ENCODE results near the gene FGF6. TPM values are rescaled to one million over a fixed set of nuclear protein-coding genes. Genes with fewer than 3 reads are reported as not detected.

FGF6 gene
- total RNA-seq, 1 donor = not detected

DNA sequence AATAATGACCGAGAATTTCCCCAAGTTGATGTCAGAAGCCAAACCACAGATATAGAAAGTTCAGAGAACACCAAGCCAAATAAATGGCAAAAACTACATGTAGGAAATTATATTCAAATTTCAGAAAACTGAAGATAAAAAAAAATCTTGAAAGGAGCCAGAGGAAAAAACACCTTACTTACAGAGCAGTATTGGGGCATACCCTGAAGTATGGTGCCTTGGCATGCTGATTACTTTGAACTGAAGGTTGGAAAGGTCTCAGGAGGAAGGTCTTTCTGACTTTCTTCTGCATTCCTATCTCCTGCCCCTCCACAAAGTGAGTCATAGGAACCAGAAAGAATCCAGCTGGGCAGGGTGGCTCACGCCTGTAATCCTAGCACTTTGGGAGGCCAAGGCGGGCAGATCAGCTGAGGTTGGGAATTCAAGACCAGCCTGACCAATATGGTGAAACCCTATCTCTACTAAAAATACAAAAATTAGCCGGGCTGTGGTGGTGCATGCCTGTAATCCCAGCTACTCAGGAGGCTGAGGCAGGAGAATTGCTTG is 8.8 kb upstream of the FGF6 start:
- DNase-seq (ENCODE audit: low read depth) = no peak
- no peak overlapping the region for H3K4me3 ChIP-seq (ENCODE audit: low read depth, low read length)
- TF ChIP-seq, protein P1, sequence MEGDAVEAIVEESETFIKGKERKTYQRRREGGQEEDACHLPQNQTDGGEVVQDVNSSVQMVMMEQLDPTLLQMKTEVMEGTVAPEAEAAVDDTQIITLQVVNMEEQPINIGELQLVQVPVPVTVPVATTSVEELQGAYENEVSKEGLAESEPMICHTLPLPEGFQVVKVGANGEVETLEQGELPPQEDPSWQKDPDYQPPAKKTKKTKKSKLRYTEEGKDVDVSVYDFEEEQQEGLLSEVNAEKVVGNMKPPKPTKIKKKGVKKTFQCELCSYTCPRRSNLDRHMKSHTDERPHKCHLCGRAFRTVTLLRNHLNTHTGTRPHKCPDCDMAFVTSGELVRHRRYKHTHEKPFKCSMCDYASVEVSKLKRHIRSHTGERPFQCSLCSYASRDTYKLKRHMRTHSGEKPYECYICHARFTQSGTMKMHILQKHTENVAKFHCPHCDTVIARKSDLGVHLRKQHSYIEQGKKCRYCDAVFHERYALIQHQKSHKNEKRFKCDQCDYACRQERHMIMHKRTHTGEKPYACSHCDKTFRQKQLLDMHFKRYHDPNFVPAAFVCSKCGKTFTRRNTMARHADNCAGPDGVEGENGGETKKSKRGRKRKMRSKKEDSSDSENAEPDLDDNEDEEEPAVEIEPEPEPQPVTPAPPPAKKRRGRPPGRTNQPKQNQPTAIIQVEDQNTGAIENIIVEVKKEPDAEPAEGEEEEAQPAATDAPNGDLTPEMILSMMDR (IDR thresholded peaks at IDR 0.05; ENCODE audit: insufficient read depth, low read depth, low read length) = no peak

DNA sequence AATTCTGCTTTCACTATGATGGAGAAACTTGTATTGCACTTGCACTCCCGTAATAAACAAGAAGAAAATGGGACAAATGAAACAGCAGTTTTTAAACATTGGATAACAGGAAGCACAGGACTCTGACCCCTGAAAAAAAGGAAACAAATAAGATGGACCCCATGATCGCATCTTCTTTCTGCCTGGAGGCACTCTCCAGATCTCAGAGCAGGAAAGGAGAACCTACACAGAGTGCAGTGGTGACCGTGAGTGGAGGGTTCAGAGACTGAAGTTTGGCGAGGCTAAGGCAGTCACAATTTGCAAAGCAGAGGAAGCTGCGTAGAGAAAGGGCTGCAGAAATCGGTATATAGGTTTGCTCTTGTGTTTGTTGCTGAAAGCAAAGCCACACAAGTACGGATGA is 6.1 kb upstream of the FGF6 start:
- no peak for DNase-seq (ENCODE audit: low read depth)
- no peak overlapping the region for H3K4me3 ChIP-seq (ENCODE audit: low read depth, low read length)
- TF ChIP-seq, protein P1 (IDR thresholded peaks at IDR 0.05; ENCODE audit: insufficient read depth, low read depth, low read length) = no peak

DNA sequence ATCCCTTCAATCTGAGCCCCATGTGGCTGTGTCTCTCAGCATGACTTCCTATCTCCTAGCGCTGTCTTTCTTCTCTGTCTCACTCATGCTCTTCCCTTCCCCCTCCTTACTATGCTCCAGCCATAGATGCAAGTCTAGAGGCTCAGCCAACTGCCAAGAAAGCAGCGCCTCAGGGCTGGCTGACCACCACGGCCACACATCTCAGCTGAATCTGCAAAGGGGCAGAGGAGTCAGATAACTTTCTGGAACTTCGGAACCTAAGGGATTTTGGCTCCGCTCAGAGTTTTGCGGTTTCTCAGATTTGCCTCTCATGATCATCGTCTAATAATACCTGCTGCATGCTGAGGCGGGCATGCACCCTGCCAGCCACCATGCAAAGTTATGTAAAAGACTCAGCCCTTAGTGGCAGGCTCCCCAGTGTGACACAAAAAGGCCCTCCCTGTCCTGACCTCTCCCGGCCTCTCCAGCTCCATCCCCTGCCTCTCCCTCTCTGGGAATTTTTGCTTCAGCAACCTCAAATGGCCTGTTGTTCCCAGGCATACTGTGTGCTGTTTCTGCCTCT is 5.0 kb upstream of the FGF6 start:
- DNase-seq (ENCODE audit: low read depth) = no peak
- TF ChIP-seq, protein P1 (IDR thresholded peaks at IDR 0.05; ENCODE audit: insufficient read depth, low read depth, low read length) = no peak
- H3K4me3 ChIP-seq (ENCODE audit: low read depth, low read length) = no peak overlapping the region

DNA sequence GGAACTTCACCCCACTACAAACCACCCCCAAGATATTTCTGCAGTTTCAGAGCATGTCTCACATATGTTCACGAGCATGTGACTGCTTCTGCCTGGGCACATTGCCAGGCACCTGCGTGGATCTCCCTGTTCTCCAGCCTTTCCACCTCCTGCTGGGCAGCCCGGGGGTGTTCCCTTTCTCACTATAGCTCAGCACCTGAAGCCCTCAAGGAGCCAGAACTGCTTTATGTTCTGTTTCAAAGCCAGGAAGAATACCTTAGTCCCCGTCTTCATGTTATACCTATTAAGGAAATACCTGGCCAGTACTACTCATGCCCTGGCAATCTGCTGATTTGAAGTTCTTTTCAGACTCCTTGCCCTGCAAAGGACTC is 4.2 kb upstream of the FGF6 start:
- DNase-seq (ENCODE audit: low read depth) = no peak
- TF ChIP-seq, protein P1 (IDR thresholded peaks at IDR 0.05; ENCODE audit: insufficient read depth, low read depth, low read length) = no peak
- no peak overlapping the region for H3K4me3 ChIP-seq (ENCODE audit: low read depth, low read length)

DNA sequence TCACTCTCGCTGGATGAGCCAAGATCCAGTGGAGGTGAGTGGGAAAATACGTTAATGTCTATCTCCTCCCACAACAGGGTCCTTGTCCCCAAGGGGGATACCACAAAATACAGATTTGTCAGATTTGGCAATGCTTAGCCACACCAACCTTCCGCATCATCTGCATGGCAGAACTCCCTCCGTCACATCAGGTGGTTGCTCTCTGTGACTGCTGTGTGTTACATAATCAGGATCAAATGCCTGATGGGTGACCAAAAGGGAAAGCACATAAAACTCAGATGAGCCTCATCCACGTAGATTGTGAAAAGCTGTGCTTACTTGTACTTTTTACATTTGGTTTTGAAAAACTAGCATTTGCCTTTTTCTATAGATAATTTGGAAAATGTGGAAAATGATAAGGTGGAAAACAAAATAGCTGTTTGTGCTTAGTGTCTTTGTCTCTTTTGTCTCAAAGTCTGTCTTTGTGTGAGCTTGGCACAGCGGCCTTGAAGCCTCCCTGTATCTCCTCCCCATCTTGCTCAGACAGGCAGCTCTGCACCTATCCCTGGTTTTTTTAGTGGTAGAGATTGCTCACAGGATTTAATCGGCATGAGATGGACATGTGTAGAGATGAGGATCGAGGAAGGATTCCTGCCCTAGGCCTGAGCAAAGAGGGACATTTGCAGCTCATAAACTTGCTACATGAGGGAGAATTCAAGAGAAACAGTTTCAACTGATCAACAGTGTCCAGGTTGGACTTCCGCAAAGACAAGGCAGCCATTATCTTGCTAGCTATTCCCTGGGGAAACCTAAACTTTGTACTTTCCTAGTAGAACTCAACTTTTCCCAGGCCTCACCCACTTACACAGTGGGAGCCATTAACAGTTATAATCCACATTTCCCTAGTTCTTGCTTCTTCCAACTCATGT is 3.6 kb upstream of the FGF6 start:
- TF ChIP-seq, protein P1 (IDR thresholded peaks at IDR 0.05; ENCODE audit: insufficient read depth, low read depth, low read length) = no peak
- no peak for DNase-seq (ENCODE audit: low read depth)
- H3K4me3 ChIP-seq (ENCODE audit: low read depth, low read length) = no peak overlapping the region

DNA sequence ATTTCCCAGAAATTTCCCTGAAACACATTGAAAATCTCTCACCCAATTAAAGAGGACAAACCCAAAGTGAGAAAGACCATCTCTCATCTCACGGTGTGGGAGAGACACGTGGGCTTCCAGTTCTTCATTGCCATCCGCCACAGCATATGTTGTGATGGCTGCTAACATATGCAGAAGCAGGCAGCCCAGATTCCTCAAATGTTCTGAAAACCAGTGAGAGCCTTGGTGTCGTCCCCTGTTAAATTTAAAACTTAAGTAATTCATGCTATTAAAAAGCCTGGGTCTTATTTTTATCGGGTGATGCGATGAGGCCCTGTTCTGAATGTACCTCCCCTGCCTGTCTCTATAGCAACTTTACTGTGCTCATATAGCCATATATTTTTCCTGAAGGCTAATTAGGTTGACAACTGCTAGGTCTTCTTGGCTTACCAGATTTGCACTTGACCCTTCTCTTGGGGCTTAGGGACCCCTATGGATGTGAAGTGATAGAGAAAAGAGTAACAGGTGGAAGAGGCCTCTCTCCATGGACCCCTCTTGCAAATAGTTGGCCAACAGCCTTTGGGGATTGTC is 2.8 kb upstream of the FGF6 start:
- no peak for DNase-seq (ENCODE audit: low read depth)
- TF ChIP-seq, protein P1 (IDR thresholded peaks at IDR 0.05; ENCODE audit: insufficient read depth, low read depth, low read length) = no peak
- no peak overlapping the region for H3K4me3 ChIP-seq (ENCODE audit: low read depth, low read length)

Data from fibroblast of villous mesenchyme (primary cell).